Thoracic aorta (tissue), 2 donors: ENCODE results near the gene INPP5D. TPM values are rescaled to one million over a fixed set of nuclear protein-coding genes. Genes with fewer than 3 reads are reported as not detected.

Experiments used
- ATAC-seq: fragments of 150-250 bp; one replicate; pipeline ENCODE4 v1.8.0; 2017; ENCODE audit warnings: low read depth; ENCODE audit not compliant: insufficient number of reproducible peaks, low FRiP score
- DNase-seq: peaks from one replicate; pipeline ENCODE4 v3.0.0-alpha.2; 2020; ENCODE audit warnings: low spot score
- H3K27ac ChIP-seq, 2 donors: fragments of 200-600 bp; sonication (generic); 1 replicate in 1 of 2; 2 replicates in 1 of 2; pipeline ENCODE4 v1.5.1; 2016; ENCODE audit warnings: mild to moderate bottlenecking in 2 of 2, moderate library complexity in 2 of 2
- H3K27me3 ChIP-seq: fragments of 200-600 bp; sonication (generic); replicated peaks from 2 replicates; pipeline ENCODE4 v1.6.0; 2016; ENCODE audit warnings: mild to moderate bottlenecking; ENCODE audit not compliant: insufficient read depth
- H3K36me3 ChIP-seq: fragments of 200-600 bp; sonication (generic); one replicate; pipeline ENCODE4 v1.5.1; 2016
- H3K4me1 ChIP-seq, 2 donors: fragments of 200-600 bp; sonication (generic); 1 replicate in 1 of 2; 2 replicates in 1 of 2; pipeline versions ENCODE4 v1.5.1 to v1.6.0; 2016; ENCODE audit warnings: low read depth in 2 of 2, mild to moderate bottlenecking in 1 of 2; ENCODE audit not compliant: control insufficient read depth in 1 of 2
- H3K4me3 ChIP-seq: fragments of 200-600 bp; sonication (generic); 2 replicates; pipeline ENCODE4 v1.5.1; 2016; ENCODE audit warnings: mild to moderate bottlenecking
- H3K9me3 ChIP-seq: fragments of 200-600 bp; sonication (generic); 2 replicates; pipeline ENCODE4 v1.5.1; 2016
- total RNA-seq, 2 donors: library from RNA; depleted of rRNA; stranded (reverse); fragments of >200 nt; gene quantifications; one replicate each; pipeline versions ENCODE4 v1.1.0 to v1.2.3, GENCODE V29; 2016
- TF ChIP-seq, protein P1 (sequence below): fragments of 200-600 bp; sonication (generic); IDR thresholded peaks from one replicate; pipeline ENCODE4 v1.5.1; 2019; ENCODE audit warnings: antibody characterized with exemption

The INPP5D gene
- total RNA-seq, 2 donors from 2014 or later, result 24.2 to 49.7 TPM

DNA sequence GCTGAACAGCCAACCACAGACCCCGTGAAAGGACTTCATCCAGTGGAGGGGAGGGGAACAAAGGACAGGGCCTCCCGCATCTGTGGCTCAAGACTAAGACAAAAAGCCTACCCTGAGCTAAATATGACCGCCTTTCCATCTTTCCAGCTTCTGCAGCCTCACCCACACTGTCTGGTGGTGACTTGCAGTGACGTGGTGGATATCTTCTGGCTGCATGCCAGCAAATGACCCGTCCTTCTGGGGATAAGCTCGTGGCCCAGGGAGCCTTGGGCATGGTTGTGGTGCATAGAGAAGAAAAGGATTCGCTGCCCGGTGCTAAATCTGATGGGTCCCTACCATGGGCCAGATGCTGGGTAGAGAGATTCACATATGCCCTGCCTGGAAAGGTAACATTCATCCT lies 38.4 kb upstream of the INPP5D start:
- TF ChIP-seq, protein P1, sequence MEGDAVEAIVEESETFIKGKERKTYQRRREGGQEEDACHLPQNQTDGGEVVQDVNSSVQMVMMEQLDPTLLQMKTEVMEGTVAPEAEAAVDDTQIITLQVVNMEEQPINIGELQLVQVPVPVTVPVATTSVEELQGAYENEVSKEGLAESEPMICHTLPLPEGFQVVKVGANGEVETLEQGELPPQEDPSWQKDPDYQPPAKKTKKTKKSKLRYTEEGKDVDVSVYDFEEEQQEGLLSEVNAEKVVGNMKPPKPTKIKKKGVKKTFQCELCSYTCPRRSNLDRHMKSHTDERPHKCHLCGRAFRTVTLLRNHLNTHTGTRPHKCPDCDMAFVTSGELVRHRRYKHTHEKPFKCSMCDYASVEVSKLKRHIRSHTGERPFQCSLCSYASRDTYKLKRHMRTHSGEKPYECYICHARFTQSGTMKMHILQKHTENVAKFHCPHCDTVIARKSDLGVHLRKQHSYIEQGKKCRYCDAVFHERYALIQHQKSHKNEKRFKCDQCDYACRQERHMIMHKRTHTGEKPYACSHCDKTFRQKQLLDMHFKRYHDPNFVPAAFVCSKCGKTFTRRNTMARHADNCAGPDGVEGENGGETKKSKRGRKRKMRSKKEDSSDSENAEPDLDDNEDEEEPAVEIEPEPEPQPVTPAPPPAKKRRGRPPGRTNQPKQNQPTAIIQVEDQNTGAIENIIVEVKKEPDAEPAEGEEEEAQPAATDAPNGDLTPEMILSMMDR, result no peak
- no peak for DNase-seq

GRCh38 chr2:233022561-233022960 lies 37.6 kb upstream of the INPP5D start:
- H3K4me3 ChIP-seq, result no peak overlapping the region
- no peaks in the 10 kb centered on the region for H3K9me3 ChIP-seq
- no peak overlapping the region for H3K27ac ChIP-seq
- TF ChIP-seq, protein P1, result no peak
- DNase-seq (no peak), ATAC-seq (no peak)
- H3K27me3 ChIP-seq, result no peaks in the 10 kb centered on the region
- peaks cover 3 to 14% of the 10 kb centered on the region in 2 donors for H3K4me1 ChIP-seq
- no peaks in the 10 kb centered on the region for H3K36me3 ChIP-seq

More for the DNA sequence above, 38.4 kb upstream of the INPP5D start:
- Histone ChIP-seq H3K9me3 (no peaks in the 10 kb centered on the region), H3K4me1 (peaks cover 3 to 13% of the 10 kb centered on the region in 2 donors), H3K27me3 (no peaks in the 10 kb centered on the region), H3K4me3 (no peak overlapping the region), H3K36me3 (no peaks in the 10 kb centered on the region), H3K27ac (no peak overlapping the region)
- ATAC-seq, result no peak

- TF ChIP-seq, protein P1, result no peak
- ATAC-seq, result no peak
- Histone ChIP-seq H3K4me1 (peaks cover 3 to 14% of the 10 kb centered on the region in 2 donors), H3K9me3 (no peaks in the 10 kb centered on the region), H3K36me3 (no peaks in the 10 kb centered on the region), H3K27ac (no peak overlapping the region), H3K4me3 (no peak overlapping the region), H3K27me3 (no peaks in the 10 kb centered on the region)
- DNase-seq, result no peak
These were observed 37.0 kb upstream of the INPP5D start for GRCh38 chr2:233023007-233023760.

- no peak for DNase-seq
- TF ChIP-seq, protein P1, result no peak
- ATAC-seq, result no peak
These were observed 36.3 kb upstream of the INPP5D start for GRCh38 chr2:233023761-233024410.

DNA sequence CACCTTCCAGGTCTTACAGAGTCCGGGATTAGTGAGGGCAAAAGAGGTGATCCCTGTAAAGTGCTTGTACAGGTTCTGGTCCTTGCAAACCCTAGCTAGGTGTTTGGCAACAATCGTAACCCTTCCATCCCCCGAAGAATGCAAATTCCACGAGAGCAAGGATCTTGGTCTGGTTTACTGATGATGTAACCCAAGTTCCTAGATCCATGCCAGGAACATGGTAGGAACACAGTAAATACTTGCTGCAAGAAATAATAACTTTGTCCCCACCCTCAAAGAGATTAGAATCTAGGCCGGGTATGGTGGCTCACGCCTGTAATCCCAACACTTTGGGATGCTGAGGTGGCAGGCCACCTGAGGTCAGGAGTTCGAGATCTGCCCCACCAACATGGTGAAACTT lies 34.4 kb upstream of the INPP5D start:
- H3K4me1 ChIP-seq, result peaks cover 3 to 14% of the 10 kb centered on the region in 2 donors
- ATAC-seq (no peak), DNase-seq (no peak)
- H3K4me3 ChIP-seq, result no peak overlapping the region
- no peak overlapping the region for H3K27ac ChIP-seq
- H3K36me3 ChIP-seq, result no peaks in the 10 kb centered on the region
- H3K27me3 ChIP-seq, result no peaks in the 10 kb centered on the region
- TF ChIP-seq, protein P1, result no peak
- H3K9me3 ChIP-seq, result no peaks in the 10 kb centered on the region

More at GRCh38 chr2:233023761-233024410, 36.3 kb upstream of the INPP5D start:
- Histone ChIP-seq H3K9me3 (no peaks in the 10 kb centered on the region), H3K36me3 (no peaks in the 10 kb centered on the region), H3K4me1 (peaks cover 3 to 14% of the 10 kb centered on the region in 2 donors), H3K27ac (no peak overlapping the region), H3K27me3 (no peaks in the 10 kb centered on the region), H3K4me3 (no peak overlapping the region)
